Epithelial cell of proximal tubule (primary cell): ENCODE results near the gene OR2M7. TPM values are rescaled to one million over a fixed set of nuclear protein-coding genes. Genes with fewer than 3 reads are reported as not detected.
"Not testable (repeated sequence)": the region's sequence is repeated elsewhere in the genome, so short reads cannot be mapped to it uniquely, and the experiment has no call there.

Experiments used
- DNase-seq: peaks from one replicate; pipeline ENCODE4 v3.0.0-alpha.2; 2011; ENCODE audit warnings: low read depth
- H3K4me3 ChIP-seq: 2 replicates; pipeline ENCODE4 v1.5.1; 2011; ENCODE audit warnings: low read depth, mild to moderate bottlenecking, low read length
- total RNA-seq: library from RNA; depleted of rRNA; stranded (reverse); fragments of >200 nt; gene quantifications from 2 replicates; pipeline ENCODE4 v1.2.3, GENCODE V29; 2015
- TF ChIP-seq, protein P1 (sequence below): conservative IDR thresholded peaks from 2 replicates; pipeline ENCODE4 v1.5.1; 2012; ENCODE audit warnings: low read depth, mild to moderate bottlenecking, low read length

Gene OR2M7
- total RNA-seq, 1 donor from 2014 or later: not detected

DNA sequence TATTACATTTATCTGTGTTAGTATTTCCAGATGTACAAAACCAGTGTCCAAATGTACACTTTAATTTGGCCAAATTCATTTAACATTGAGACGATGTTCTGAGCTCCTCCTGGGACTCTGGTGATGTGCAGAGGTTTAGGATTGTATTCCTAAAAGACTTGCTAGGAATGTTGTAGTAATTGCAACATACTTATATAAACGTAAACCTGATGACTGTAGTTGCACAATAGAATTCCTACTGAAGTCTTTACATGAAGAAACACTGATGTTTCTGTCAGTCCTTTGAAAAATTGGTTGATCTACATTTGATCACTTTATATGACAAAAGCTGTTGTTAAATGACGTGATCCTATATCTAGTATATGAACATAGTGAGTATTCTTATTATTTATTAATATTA is 19.1 kb upstream of the OR2M7 start:
- DNase-seq: no peak
- TF ChIP-seq, protein P1, sequence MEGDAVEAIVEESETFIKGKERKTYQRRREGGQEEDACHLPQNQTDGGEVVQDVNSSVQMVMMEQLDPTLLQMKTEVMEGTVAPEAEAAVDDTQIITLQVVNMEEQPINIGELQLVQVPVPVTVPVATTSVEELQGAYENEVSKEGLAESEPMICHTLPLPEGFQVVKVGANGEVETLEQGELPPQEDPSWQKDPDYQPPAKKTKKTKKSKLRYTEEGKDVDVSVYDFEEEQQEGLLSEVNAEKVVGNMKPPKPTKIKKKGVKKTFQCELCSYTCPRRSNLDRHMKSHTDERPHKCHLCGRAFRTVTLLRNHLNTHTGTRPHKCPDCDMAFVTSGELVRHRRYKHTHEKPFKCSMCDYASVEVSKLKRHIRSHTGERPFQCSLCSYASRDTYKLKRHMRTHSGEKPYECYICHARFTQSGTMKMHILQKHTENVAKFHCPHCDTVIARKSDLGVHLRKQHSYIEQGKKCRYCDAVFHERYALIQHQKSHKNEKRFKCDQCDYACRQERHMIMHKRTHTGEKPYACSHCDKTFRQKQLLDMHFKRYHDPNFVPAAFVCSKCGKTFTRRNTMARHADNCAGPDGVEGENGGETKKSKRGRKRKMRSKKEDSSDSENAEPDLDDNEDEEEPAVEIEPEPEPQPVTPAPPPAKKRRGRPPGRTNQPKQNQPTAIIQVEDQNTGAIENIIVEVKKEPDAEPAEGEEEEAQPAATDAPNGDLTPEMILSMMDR: no peak
- no peak overlapping the region for H3K4me3 ChIP-seq

DNA sequence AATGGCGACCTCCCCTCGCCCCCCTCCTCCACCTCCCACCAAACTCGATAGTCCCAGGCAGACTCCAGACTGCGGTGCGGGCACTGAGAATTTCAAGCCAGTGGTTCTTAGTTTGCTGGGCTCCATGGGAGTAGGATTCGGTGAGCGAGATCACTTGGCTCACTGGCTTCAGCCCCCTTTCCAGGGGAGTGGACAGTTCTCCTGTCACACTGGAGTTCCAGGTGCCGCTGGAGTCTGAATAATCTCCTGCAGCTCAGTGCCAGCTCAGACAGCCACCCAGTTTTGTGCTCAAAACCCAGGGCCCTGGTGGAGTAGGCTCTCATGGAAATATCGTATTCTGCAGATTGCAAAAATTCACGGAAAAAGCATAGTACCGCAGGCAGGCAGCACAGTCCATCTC is 7.6 kb downstream of the OR2M7 start:
- DNase-seq: no peak
- no peak overlapping the region for H3K4me3 ChIP-seq
- TF ChIP-seq, protein P1: no peak

DNA sequence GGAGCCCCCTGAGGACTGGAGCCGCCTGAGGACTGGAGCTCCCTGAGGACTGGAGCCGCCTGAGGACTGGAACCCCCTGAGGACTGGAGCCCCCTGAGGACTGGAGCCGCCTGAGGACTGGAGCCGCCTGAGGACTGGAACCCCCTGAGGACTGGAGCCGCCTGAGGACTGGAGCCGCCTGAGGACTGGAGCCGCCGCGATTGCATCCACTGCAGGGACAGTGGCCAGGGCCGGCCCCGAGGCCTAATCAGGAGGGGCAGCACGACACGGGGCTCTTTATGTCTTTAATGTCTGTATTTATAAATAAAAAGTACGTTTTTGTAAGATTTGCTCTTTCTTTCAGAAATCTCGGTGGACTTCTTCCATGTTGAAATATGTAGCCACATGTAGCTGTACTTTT is 17.6 kb downstream of the OR2M7 start:
- DNase-seq, H3K4me3 ChIP-seq: not testable (repeated sequence)

DNA sequence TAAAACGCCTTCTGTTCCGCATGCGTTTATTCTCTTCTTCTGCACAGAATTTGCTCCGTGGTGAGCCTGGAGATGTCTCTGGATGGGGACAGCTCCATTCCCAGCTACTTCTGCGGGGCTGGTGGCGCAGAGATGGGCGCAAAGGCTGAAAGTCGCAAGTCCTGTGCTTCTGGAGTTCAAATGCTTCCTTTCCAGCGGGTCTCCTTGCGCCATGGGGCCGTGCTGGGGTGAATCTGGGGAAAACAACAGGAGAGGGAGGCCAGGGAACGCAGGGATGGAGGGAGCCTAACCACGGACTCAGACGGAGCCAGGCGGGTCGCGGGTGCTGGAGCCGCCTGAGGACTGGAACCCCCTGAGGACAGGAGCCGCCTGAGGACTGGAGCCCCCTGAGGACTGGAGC is 18.3 kb downstream of the OR2M7 start:
- TF ChIP-seq, protein P1: no peak
- no peak for DNase-seq
- H3K4me3 ChIP-seq: no peak overlapping the region

DNA sequence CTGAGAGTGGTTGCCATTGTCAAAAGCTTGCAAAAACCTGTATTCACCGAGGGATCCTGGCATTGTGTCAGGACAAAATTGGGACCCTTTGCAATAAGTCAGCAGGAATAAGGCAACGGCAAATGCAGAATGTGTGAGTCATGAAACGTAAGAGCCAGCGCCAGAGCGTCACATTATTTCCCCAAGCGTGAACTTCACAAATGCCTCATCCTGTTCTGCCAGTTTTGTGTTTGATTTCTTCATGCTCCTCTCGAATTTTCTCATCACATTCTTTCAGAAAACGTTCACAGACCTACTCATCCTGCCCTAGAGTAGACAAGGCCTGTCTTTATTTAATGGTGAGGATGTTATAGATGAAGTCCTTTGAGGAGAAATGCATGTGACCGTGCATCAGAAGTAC is 18.7 kb downstream of the OR2M7 start:
- not testable (repeated sequence) for H3K4me3 ChIP-seq, DNase-seq

DNA sequence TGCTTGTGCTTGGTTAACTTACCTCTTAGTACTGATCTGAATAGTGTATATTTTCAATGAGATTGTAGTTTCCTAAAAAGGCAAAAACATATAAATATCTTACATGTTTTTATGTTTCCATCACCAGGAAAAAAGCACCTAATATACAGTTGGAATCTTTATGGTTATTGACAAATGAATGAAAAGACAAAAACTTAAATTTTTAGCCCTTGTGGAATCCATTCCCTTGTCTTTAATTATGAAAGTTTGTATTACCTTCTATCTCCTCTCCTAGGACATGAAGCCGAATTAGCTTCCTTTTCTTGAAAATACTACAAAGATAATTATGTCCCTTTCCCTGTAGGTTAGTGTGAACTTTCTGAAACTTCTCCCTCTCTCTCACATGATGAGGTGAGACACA is 21.0 kb downstream of the OR2M7 start, which contains the start of gene OR2T12:
Gene OR2T12, minus strand, starts transcription at position 101 of the 400 bp plus-strand sequence. CDS start 7,846 bp downstream, outside the sequence.
- no peak for DNase-seq
- TF ChIP-seq, protein P1: no peak
- H3K4me3 ChIP-seq: no peak within 1 kb of the TSS

DNA sequence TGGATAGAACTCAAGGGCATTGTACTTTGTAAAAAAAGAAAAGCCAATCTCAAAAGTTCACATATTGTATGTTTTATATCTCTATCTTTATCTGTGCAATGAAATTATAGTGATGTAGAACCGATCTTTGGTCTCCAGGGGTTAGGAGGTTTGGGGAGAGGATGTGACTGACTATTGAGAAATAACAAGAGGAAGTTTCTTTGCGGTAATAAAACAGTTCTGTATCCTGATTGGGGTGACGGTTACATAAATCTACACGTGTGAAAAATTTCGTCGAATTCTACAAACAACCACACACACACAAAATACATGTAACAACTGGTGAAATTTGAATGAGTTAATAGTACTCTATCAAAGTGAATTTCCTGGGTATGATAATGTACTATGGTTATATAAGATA is 36.0 kb downstream of the OR2M7 start:
- no peak for DNase-seq
- H3K4me3 ChIP-seq: no peak overlapping the region
- TF ChIP-seq, protein P1: no peak

DNA sequence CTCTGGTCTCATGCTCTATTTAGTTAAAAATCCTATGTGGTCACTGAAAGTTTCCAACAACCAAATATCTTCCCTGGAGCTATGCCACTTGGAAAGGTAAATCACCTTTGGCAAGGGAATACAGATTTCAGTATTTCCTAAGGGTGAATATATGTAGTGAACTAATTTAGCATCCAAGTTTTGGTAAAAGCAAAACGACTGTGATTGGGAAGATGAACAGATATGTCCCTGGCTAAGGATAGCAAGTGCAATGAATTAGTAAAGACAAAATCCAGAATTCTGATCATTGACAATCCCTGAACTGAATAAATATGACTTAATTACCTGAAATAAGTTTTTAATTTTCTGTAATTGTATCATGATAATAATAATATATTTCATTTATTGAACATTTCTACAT is 46.5 kb downstream of the OR2M7 start, which contains the start of gene OR2T33:
Gene OR2T33, minus strand, starts transcription at position 101 of the 400 bp plus-strand sequence. CDS start 4,162 bp downstream, outside the sequence.
- DNase-seq: no peak
- TF ChIP-seq, protein P1: no peak
- no peak within 1 kb of the TSS for H3K4me3 ChIP-seq

Other genes starting within 250 kb of the OR2M7 start
- gene OR2L13, start 229.4 kb downstream of the OR2M7 start, total RNA-seq: not detected in 2 replicates
- not detected in 2 replicates for gene OR2M5, start 179.4 kb downstream of the OR2M7 start, total RNA-seq
- not detected in 2 replicates for gene OR2M2, start 149.7 kb downstream of the OR2M7 start, total RNA-seq
- gene OR2M3, start 127.3 kb downstream of the OR2M7 start, total RNA-seq: not detected in 2 replicates
- not detected in 2 replicates for gene OR2M4, start 93.2 kb downstream of the OR2M7 start, total RNA-seq
- not detected in 2 replicates for gene OR2T33, start 46.6 kb downstream of the OR2M7 start, total RNA-seq
- gene OR2T12, start 21.1 kb downstream of the OR2M7 start, total RNA-seq: not detected in 2 replicates
- not detected in 2 replicates for gene OR14C36, start 24.2 kb upstream of the OR2M7 start, total RNA-seq
- gene OR2T4, start 37.1 kb upstream of the OR2M7 start, total RNA-seq: not detected in 2 replicates
- gene OR2T6, start 51.2 kb upstream of the OR2M7 start, total RNA-seq: not detected in 2 replicates
- not detected in 2 replicates for gene OR2T1, start 78.5 kb upstream of the OR2M7 start, total RNA-seq
- gene OR2T2, start 121.1 kb upstream of the OR2M7 start, total RNA-seq: not detected in 2 replicates
- not detected in 2 replicates for gene OR2T3, start 148.8 kb upstream of the OR2M7 start, total RNA-seq
- gene OR2T5, start 164.0 kb upstream of the OR2M7 start, total RNA-seq: not detected in 2 replicates
- gene OR2G6, start 183.5 kb upstream of the OR2M7 start, total RNA-seq: not detected in 2 replicates
- not detected in 2 replicates for gene OR2T29, start 238.2 kb upstream of the OR2M7 start, total RNA-seq